ENCODE data around the gene LHX6.

LHX6 gene

DNA sequence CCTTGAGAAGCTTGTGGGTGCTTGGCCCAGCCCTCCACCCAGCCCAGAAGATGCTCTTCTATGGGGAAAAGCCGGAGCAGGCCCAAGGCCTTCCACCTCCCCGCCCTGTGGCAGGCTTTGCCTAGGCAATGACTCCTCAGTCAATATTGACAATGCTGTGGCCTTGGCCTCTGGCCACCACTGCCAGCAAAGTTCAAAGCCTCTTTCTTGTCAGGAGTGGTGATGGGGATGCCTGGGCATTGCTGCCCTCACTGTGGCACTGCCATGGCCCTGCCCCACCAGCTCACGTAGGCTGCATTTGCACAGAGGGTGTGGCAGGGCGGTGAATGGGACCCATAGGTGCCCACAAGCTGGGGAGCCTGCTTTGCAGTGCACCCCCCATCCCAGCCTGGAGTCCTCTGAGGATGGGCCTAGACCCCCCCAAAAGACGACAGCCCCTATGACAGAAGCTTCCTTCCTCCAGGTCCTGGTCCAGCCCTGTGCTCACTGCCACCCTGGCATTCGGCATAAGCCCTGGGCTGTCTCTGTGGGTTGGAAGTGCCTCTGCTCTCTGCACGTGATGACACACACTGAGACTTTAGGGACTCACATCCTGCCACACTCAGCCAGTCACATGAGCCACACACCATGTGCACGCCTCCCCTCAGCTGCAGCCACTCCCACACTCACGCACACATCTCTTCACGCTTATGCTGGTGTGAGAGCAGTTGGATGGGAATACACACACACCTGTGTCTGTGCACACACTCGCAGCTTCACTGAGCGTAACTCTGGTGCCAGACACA is 38.0 kb downstream of the LHX6 start:
- no peaks in the 10 kb centered on the region for H3K27me3 ChIP-seq (ENCODE audit: insufficient read depth, low read length)
- no peak overlapping the region for H3K4me3 ChIP-seq (ENCODE audit: low read depth, low read length)
- no peaks in the 10 kb centered on the region for H3K79me2 ChIP-seq (ENCODE audit: control insufficient read depth, insufficient read depth, low read length, unreplicated experiment)
- no peak overlapping the region for H2AFZ ChIP-seq (ENCODE audit: low read length, unreplicated experiment)
- peaks cover 4% of the 10 kb centered on the region for H3K4me1 ChIP-seq (ENCODE audit: control insufficient read depth, insufficient read depth, low read length, unreplicated experiment)
- no peak overlapping the region for H3K27ac ChIP-seq (ENCODE audit: low read depth, low read length)
- no peaks in the 10 kb centered on the region for H3K36me3 ChIP-seq (ENCODE audit: insufficient read depth, low read length)

DNA sequence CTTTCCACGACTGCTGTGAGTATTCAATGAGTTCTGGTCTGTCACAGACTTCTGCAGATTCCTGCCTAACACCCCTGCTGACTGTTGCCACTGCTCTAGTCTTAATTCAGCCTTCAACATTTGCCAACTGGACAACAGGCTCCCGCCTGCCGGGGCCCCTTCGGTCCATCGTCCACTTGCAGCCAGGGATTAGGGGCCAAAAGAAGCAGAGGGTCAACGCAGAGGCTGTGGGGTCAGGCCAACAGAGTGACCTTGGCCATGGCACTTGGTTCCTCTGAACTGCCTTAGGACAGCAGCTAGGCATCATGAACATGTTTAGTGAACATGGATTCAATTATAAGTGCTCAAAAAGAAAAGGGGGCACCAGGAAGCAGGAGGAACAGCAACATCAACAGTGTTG is 40.4 kb downstream of the LHX6 start:
- H3K4me3 ChIP-seq (ENCODE audit: low read depth, low read length), result no peak overlapping the region
- H3K36me3 ChIP-seq (ENCODE audit: insufficient read depth, low read length), result no peaks in the 10 kb centered on the region
- no peak overlapping the region for H2AFZ ChIP-seq (ENCODE audit: low read length, unreplicated experiment)
- H3K79me2 ChIP-seq (ENCODE audit: control insufficient read depth, insufficient read depth, low read length, unreplicated experiment), result no peaks in the 10 kb centered on the region
- H3K27ac ChIP-seq (ENCODE audit: low read depth, low read length), result no peak overlapping the region
- peaks cover 9% of the 10 kb centered on the region for H3K27me3 ChIP-seq (ENCODE audit: insufficient read depth, low read length)
- peaks cover 4% of the 10 kb centered on the region for H3K4me1 ChIP-seq (ENCODE audit: control insufficient read depth, insufficient read depth, low read length, unreplicated experiment)

DNA sequence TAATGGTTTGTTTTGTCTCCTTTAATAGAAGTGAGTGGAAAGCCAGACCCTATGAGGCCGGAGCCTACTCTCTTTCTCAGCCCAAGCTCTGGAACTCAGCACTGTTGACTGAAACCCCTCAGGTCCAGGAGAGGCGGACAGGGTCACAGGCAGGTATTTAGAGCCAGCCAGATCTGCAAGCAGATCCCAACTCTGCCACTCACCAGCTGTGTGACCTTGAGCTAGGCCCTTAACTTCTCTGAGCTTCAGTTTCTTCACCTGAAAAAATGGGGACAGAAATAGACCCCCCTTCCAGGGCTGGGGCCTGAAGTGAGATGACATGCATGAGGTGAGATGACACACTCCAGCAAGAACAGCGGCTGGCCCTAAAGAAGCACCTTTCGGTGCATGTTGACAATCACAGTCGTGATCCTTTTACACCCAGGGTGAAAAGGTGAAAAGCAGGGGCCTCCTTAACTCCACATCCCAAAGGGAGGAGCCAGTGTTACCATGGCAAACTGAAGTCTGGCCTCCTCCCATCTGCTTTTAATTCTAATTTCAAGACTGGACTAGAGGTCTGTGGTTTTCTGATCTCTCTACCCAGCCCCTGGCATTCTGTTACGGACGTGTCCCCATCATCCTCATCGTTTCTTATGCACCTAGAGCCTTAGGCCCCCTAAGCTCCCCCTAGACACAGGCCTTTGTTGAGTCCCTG is 41.8 kb downstream of the LHX6 start:
- Histone ChIP-seq H3K4me3 (ENCODE audit: low read depth, low read length) (no peak overlapping the region), H3K79me2 (ENCODE audit: control insufficient read depth, insufficient read depth, low read length, unreplicated experiment) (no peaks in the 10 kb centered on the region), H3K36me3 (ENCODE audit: insufficient read depth, low read length) (no peaks in the 10 kb centered on the region)

DNA sequence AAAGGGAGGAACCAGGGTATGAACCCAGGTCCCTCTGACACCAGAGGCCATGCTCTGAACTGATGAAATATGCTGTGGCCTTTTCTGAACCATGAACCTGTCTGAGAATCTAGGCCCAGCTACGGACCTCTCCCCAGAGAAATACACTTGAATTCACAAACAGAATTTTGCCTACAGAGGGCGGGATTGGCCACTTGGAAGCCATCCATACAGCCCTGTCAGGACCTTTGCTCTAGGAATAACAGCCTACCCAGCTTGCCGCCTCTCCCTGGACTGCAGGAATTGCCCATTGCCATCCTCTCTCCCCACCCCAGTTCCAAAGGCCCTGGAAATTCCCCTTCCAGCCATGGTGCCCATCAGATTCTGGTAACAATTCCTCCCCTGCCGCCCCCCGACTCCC is 42.5 kb downstream of the LHX6 start:
- Histone ChIP-seq H3K4me3 (ENCODE audit: low read depth, low read length) (no peak overlapping the region), H2AFZ (ENCODE audit: low read length, unreplicated experiment) (no peak overlapping the region), H3K27me3 (ENCODE audit: insufficient read depth, low read length) (peaks cover 18% of the 10 kb centered on the region), H3K36me3 (ENCODE audit: insufficient read depth, low read length) (no peaks in the 10 kb centered on the region), H3K4me1 (ENCODE audit: control insufficient read depth, insufficient read depth, low read length, unreplicated experiment) (peaks cover 5% of the 10 kb centered on the region), H3K79me2 (ENCODE audit: control insufficient read depth, insufficient read depth, low read length, unreplicated experiment) (no peaks in the 10 kb centered on the region), H3K27ac (ENCODE audit: low read depth, low read length) (no peak overlapping the region)

More for the DNA sequence above, 41.8 kb downstream of the LHX6 start:
- H3K27ac ChIP-seq (ENCODE audit: low read depth, low read length), result no peak overlapping the region
- H3K4me1 ChIP-seq (ENCODE audit: control insufficient read depth, insufficient read depth, low read length, unreplicated experiment), result peaks cover 4% of the 10 kb centered on the region
- peaks cover 18% of the 10 kb centered on the region for H3K27me3 ChIP-seq (ENCODE audit: insufficient read depth, low read length)
- no peak overlapping the region for H2AFZ ChIP-seq (ENCODE audit: low read length, unreplicated experiment)

DNA sequence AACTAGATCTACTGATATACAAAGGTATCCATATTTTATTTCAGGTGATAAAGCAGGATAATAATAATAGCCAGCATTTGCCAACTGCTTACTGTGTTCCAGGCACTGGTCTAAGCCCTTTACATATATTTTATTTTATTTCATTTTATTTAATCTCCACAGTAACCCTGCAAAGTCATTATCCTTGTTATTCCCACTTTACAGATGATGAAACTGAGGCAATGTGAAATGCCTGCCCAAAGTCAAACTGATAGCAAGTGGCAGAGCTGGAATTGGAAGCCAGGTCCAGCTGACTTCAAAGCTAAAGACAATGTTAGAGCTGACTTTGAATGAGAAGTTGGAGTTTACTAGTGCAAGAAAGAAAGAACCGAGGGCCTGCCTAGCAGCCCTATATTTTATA is 44.2 kb downstream of the LHX6 start:
- Histone ChIP-seq H2AFZ (ENCODE audit: low read length, unreplicated experiment) (no peak overlapping the region), H3K36me3 (ENCODE audit: insufficient read depth, low read length) (no peaks in the 10 kb centered on the region), H3K4me1 (ENCODE audit: control insufficient read depth, insufficient read depth, low read length, unreplicated experiment) (peaks cover 19% of the 10 kb centered on the region), H3K27ac (ENCODE audit: low read depth, low read length) (no peak overlapping the region), H3K27me3 (ENCODE audit: insufficient read depth, low read length) (peaks cover 18% of the 10 kb centered on the region), H3K79me2 (ENCODE audit: control insufficient read depth, insufficient read depth, low read length, unreplicated experiment) (no peaks in the 10 kb centered on the region), H3K4me3 (ENCODE audit: low read depth, low read length) (no peak overlapping the region)

DNA sequence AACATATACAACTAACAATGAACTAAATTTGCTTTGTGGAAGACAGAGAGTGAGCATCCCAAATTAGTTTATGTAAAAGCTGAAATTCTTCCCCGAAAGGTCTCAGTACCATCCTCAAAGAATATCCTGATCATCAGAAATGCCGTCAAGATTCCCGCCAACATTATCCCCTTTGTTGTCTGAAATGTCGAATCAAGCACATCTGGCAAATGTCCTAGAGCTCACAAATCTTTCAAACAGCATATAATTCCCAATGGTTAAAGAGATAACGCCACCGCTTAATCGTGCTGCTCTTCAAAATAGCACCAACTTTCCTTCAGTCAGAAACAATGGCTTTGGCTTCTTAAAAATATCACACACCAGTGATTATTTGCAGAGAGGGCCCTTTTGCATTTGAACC is 45.3 kb downstream of the LHX6 start:
- H3K36me3 ChIP-seq (ENCODE audit: insufficient read depth, low read length), result no peaks in the 10 kb centered on the region
- no peak overlapping the region for H3K4me3 ChIP-seq (ENCODE audit: low read depth, low read length)
- no peak overlapping the region for H2AFZ ChIP-seq (ENCODE audit: low read length, unreplicated experiment)
- peaks cover 18% of the 10 kb centered on the region for H3K27me3 ChIP-seq (ENCODE audit: insufficient read depth, low read length)
- H3K27ac ChIP-seq (ENCODE audit: low read depth, low read length), result no peak overlapping the region
- no peaks in the 10 kb centered on the region for H3K79me2 ChIP-seq (ENCODE audit: control insufficient read depth, insufficient read depth, low read length, unreplicated experiment)
- peaks cover 26% of the 10 kb centered on the region for H3K4me1 ChIP-seq (ENCODE audit: control insufficient read depth, insufficient read depth, low read length, unreplicated experiment)

DNA sequence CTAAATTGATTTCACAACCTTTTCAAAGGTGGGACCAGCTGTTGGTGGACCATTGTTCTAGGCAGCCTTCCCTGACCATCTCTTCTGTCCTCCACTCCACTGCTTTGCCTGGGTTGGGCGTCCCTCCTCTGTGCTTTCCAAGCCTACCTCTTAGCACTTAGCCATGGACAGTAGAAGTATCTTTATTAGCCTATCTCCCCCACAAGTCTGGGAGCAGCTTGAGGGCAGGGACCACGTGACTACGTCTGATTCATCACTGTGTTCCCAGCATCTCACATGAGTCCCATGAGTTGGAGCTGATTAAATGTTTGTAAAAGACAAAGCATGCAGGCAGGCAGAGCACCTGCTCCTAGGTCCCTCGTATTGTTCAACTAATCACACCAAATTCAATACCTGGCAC is 48.1 kb downstream of the LHX6 start:
- peaks cover 18% of the 10 kb centered on the region for H3K27me3 ChIP-seq (ENCODE audit: insufficient read depth, low read length)
- peaks cover 26% of the 10 kb centered on the region for H3K4me1 ChIP-seq (ENCODE audit: control insufficient read depth, insufficient read depth, low read length, unreplicated experiment)
- no peak overlapping the region for H3K27ac ChIP-seq (ENCODE audit: low read depth, low read length)
- no peak overlapping the region for H3K4me3 ChIP-seq (ENCODE audit: low read depth, low read length)
- H3K36me3 ChIP-seq (ENCODE audit: insufficient read depth, low read length), result no peaks in the 10 kb centered on the region
- H3K79me2 ChIP-seq (ENCODE audit: control insufficient read depth, insufficient read depth, low read length, unreplicated experiment), result no peaks in the 10 kb centered on the region
- no peak overlapping the region for H2AFZ ChIP-seq (ENCODE audit: low read length, unreplicated experiment)

DNA sequence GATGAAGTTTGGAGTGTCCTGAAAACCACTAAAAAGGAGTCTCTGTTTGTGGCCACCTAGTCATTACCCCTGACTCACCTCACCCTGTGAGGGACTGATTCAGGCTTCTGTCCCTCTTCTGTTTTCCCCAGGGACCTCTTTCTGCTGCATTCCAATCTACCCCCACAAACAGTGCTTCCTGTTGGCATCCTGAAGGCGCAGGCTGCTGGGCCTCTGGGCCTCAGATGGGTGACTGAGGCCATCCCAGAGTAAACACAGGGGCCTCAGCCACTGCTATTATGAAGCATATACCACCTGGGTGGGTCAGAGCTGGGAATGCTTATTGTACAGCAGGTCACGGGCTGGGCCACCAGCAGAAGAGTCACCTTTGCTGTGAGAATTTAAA is 49.1 kb downstream of the LHX6 start:
- Histone ChIP-seq H3K27ac (ENCODE audit: low read depth, low read length) (peak overlapping the region; percentile 26; the same call in 1 of the 2 replicates), H3K79me2 (ENCODE audit: control insufficient read depth, insufficient read depth, low read length, unreplicated experiment) (no peaks in the 10 kb centered on the region), H3K27me3 (ENCODE audit: insufficient read depth, low read length) (peaks cover 19% of the 10 kb centered on the region), H3K36me3 (ENCODE audit: insufficient read depth, low read length) (no peaks in the 10 kb centered on the region), H3K4me1 (ENCODE audit: control insufficient read depth, insufficient read depth, low read length, unreplicated experiment) (peaks cover 26% of the 10 kb centered on the region), H2AFZ (ENCODE audit: low read length, unreplicated experiment) (peak overlapping the region; percentile 0), H3K4me3 (ENCODE audit: low read depth, low read length) (no peak overlapping the region; the same call in 1 of the 2 replicates)

DNA sequence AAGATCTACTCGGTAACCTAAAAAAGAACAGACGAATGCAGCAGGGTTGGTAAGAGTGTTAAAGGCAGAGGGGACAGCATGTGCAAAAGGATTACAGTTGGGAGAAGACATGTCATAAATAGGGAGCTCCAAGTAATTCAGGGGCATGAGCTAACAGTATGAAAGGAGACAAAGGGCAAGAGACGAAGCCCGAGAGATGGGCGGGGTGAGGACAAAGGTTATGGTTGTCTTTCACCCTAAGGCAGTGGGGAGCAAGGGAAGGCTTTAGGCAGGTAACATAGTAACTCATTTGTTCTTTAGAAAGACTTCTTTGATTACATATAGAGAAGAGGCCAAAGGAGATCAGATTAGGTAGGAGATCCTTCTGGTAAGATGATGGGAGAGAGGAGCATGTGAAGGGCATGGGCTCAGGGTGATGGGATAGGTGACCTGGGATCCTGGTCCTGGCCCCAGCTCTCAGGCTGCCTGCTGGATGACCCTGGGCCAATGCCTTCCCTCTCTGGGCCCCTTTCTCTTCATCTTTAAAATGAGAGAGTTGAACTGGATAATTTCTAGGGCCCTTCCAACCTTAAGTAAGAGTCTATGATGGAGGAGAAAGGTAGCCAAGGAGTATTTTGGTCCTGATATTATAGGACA is 49.6 kb downstream of the LHX6 start:
- Histone ChIP-seq H3K27ac (ENCODE audit: low read depth, low read length) (no peak overlapping the region), H3K36me3 (ENCODE audit: insufficient read depth, low read length) (no peaks in the 10 kb centered on the region), H2AFZ (ENCODE audit: low read length, unreplicated experiment) (peak overlapping the region; percentile 0), H3K4me3 (ENCODE audit: low read depth, low read length) (no peak overlapping the region), H3K27me3 (ENCODE audit: insufficient read depth, low read length) (peaks cover 22% of the 10 kb centered on the region), H3K79me2 (ENCODE audit: control insufficient read depth, insufficient read depth, low read length, unreplicated experiment) (no peaks in the 10 kb centered on the region), H3K4me1 (ENCODE audit: control insufficient read depth, insufficient read depth, low read length, unreplicated experiment) (peaks cover 26% of the 10 kb centered on the region)

DNA sequence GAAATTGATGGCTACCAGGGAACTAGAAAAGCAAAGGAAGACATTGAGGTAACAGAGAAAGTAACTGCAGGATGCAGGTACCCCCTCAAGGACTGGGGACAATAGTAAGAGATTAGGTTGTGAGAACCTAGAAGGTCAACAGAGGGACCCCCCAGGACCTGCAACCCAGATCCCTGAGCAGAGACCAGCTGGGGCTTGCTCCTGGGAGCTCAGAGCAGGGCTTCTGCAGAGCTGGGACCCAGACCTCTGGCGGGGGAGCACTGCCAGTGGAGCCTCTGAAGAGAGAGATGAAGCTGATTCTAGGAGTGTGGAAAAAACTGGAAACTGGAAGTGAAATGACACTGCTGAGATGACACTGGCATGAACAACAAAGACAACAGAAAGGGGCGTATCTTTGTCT is 51.8 kb downstream of the LHX6 start:
- H2AFZ ChIP-seq (ENCODE audit: low read length, unreplicated experiment), result no peak overlapping the region

More for the DNA sequence above, 51.8 kb downstream of the LHX6 start:
- Histone ChIP-seq H3K27me3 (ENCODE audit: insufficient read depth, low read length) (peaks cover 16% of the 10 kb centered on the region; the same call in 1 of the 2 replicates), H3K4me3 (ENCODE audit: low read depth, low read length) (no peak overlapping the region), H3K36me3 (ENCODE audit: insufficient read depth, low read length) (no peaks in the 10 kb centered on the region), H3K4me1 (ENCODE audit: control insufficient read depth, insufficient read depth, low read length, unreplicated experiment) (peaks cover 26% of the 10 kb centered on the region), H3K27ac (ENCODE audit: low read depth, low read length) (no peak overlapping the region), H3K79me2 (ENCODE audit: control insufficient read depth, insufficient read depth, low read length, unreplicated experiment) (no peaks in the 10 kb centered on the region)
